Activated naive CD4-positive, alpha-beta T cell treated with anti-CD3 and anti-CD28 coated beads, Interleukin-2, amount 10 ng/mL, durations not matched to agents 7 days and 5 days (primary cell): Measurements from ENCODE around the gene IER5.
"Not testable (repeated sequence)": the region's sequence is repeated elsewhere in the genome, so short reads cannot be mapped to it uniquely, and the experiment has no call there.

ENCODE experiments used
- CTCF ChIA-PET: fragments of 350-600 bp; sonication (Branson Sonifier 250); formaldehyde crosslinking; loops from one replicate; lab custom pipeline; 2021; ENCODE audit warnings: antibody characterized with exemption; lab: Charles Lee
- DNase-seq: peaks from one replicate; pipeline ENCODE4 v3.0.0-alpha.2; 2020
- H3K27ac Mint-ChIP-seq: one replicate; pipeline ENCODE4 v1.8.0; 2021; ENCODE audit warnings: mild to moderate bottlenecking, moderate library complexity, mixed read lengths
- H3K27me3 Mint-ChIP-seq: one replicate; pipeline ENCODE4 v1.8.0; 2021; ENCODE audit warnings: mild to moderate bottlenecking, mixed read lengths
- H3K36me3 Mint-ChIP-seq: one replicate; pipeline ENCODE4 v1.8.0; 2021; ENCODE audit warnings: mixed read lengths
- H3K4me1 Mint-ChIP-seq: one replicate; pipeline ENCODE4 v1.8.0; 2021; ENCODE audit warnings: mixed read lengths
- H3K4me3 Mint-ChIP-seq: one replicate; pipeline ENCODE4 v1.8.0; 2021; ENCODE audit warnings: mild to moderate bottlenecking, moderate library complexity, mixed read lengths
- H3K9me3 Mint-ChIP-seq: one replicate; pipeline ENCODE4 v1.8.0; 2021; ENCODE audit warnings: mixed read lengths

The IER5 gene

GRCh38 chr1:181088079-181089016 lies at the start of gene IER5:
Gene IER5 (plus strand): TSS chr1:181088700. CDS start chr1:181088903, 203 bp downstream.
- H3K4me1 Mint-ChIP-seq, result peaks cover 52% of the 10 kb centered on the region
- H3K4me3 Mint-ChIP-seq, result peak within 1 kb of the TSS; percentile 100
- CTCF ChIA-PET, result interaction anchor here (0.8 to 3.0 kb wide), 4 partner anchors 46 to 55 kb away, joined by 3 to 37 read pairs (median 4); no protein-coding TSS in a partner anchor
- DNase-seq, result peak; percentile 97
- peak within 1 kb of the TSS; percentile 99 for H3K27ac Mint-ChIP-seq
- peaks cover 18% of the 10 kb centered on the region for H3K27me3 Mint-ChIP-seq
- no peaks in the 10 kb centered on the region for H3K9me3 Mint-ChIP-seq
- peaks cover 35% of the 10 kb centered on the region for H3K36me3 Mint-ChIP-seq

- H3K36me3 Mint-ChIP-seq, result peaks cover 52% of the 10 kb centered on the region
Observed at GRCh38 chr1:181040284-181040865, 48.1 kb upstream of the IER5 start.

GRCh38 chr1:181043025-181043888 lies 45.2 kb upstream of the IER5 start:
- Mint-ChIP-seq H3K9me3 (no peaks in the 10 kb centered on the region), H3K27me3 (no peaks in the 10 kb centered on the region), H3K36me3 (peaks cover 47% of the 10 kb centered on the region), H3K4me3 (no peak overlapping the region), H3K27ac (peak overlapping the region; percentile 76), H3K4me1 (peaks cover 45% of the 10 kb centered on the region)
- CTCF ChIA-PET, result interaction anchor here (0.9 to 12.8 kb wide), 7 partner anchors 19 to 123 kb away, joined by 3 to 169 read pairs (median 5); no protein-coding TSS in a partner anchor
- no peak for DNase-seq

More at GRCh38 chr1:181040284-181040865, 48.1 kb upstream of the IER5 start:
- Mint-ChIP-seq H3K4me3 (no peak overlapping the region), H3K27ac (no peak overlapping the region), H3K27me3 (no peaks in the 10 kb centered on the region), H3K4me1 (peaks cover 70% of the 10 kb centered on the region), H3K9me3 (no peaks in the 10 kb centered on the region)
- DNase-seq, result no peak
- CTCF ChIA-PET, result interaction anchor here (2.9 to 12.8 kb wide), 3 partner anchors 51 to 125 kb away, joined by 15 to 169 read pairs (median 17); no protein-coding TSS in a partner anchor

- Mint-ChIP-seq H3K4me3 (no peak overlapping the region), H3K4me1 (peaks cover 37% of the 10 kb centered on the region), H3K27me3 (no peaks in the 10 kb centered on the region), H3K9me3 (no peaks in the 10 kb centered on the region), H3K36me3 (peaks cover 42% of the 10 kb centered on the region), H3K27ac (peak overlapping the region; percentile 80)
- CTCF ChIA-PET, result interaction anchor here (0.9 to 12.8 kb wide), 5 partner anchors 40 to 121 kb away, joined by 3 to 169 read pairs (median 3); no protein-coding TSS in a partner anchor
- DNase-seq, result peak; percentile 52
Observed at GRCh38 chr1:181044449-181044966, 44.0 kb upstream of the IER5 start.

- H3K9me3 Mint-ChIP-seq, H3K27me3 Mint-ChIP-seq, H3K27ac Mint-ChIP-seq, H3K4me3 Mint-ChIP-seq, DNase-seq: not testable (repeated sequence)
- Mint-ChIP-seq H3K36me3 (peaks cover 42% of the 10 kb centered on the region), H3K4me1 (peaks cover 28% of the 10 kb centered on the region)
- CTCF ChIA-PET, result interaction anchor here (1.1 kb wide), 1 partner anchor 97 kb away, joined by 4 read pairs; no protein-coding TSS in a partner anchor
Observed at GRCh38 chr1:181045946-181046345, 42.6 kb upstream of the IER5 start.

GRCh38 chr1:181049378-181049777 lies 39.1 kb upstream of the IER5 start:
- H3K36me3 Mint-ChIP-seq, result peaks cover 47% of the 10 kb centered on the region
- no peaks in the 10 kb centered on the region for H3K9me3 Mint-ChIP-seq
- CTCF ChIA-PET, result interaction anchor here (0.6 kb wide), 1 partner anchor 18 kb away, joined by 3 read pairs; no protein-coding TSS in a partner anchor
- no peak overlapping the region for H3K4me3 Mint-ChIP-seq
- no peaks in the 10 kb centered on the region for H3K27me3 Mint-ChIP-seq
- no peak for DNase-seq
- H3K4me1 Mint-ChIP-seq, result peaks cover 10% of the 10 kb centered on the region
- no peak overlapping the region for H3K27ac Mint-ChIP-seq

- Mint-ChIP-seq H3K9me3 (no peaks in the 10 kb centered on the region), H3K27ac (no peak overlapping the region), H3K27me3 (no peaks in the 10 kb centered on the region), H3K4me1 (peaks cover 2% of the 10 kb centered on the region), H3K4me3 (no peak overlapping the region), H3K36me3 (peaks cover 50% of the 10 kb centered on the region)
- no peak for DNase-seq
- CTCF ChIA-PET, result interaction anchor here (0.6 to 1.9 kb wide), 2 partner anchors 91 to 128 kb away, joined by 3 to 5 read pairs; no protein-coding TSS in a partner anchor
Observed at GRCh38 chr1:181050922-181051321, 37.6 kb upstream of the IER5 start.

GRCh38 chr1:181056560-181056959 lies 31.9 kb upstream of the IER5 start:
- Mint-ChIP-seq H3K36me3 (peaks cover 64% of the 10 kb centered on the region), H3K9me3 (peaks cover 14% of the 10 kb centered on the region), H3K4me3 (no peak overlapping the region), H3K4me1 (peaks cover 6% of the 10 kb centered on the region), H3K27ac (no peak overlapping the region), H3K27me3 (no peaks in the 10 kb centered on the region)
- CTCF ChIA-PET, result no interaction called here
- DNase-seq, result no peak

- CTCF ChIA-PET, result no interaction called here
- DNase-seq, result no peak
- H3K4me3 Mint-ChIP-seq, result no peak overlapping the region
- no peaks in the 10 kb centered on the region for H3K27me3 Mint-ChIP-seq
- no peak overlapping the region for H3K27ac Mint-ChIP-seq
- H3K9me3 Mint-ChIP-seq, result peaks cover 14% of the 10 kb centered on the region
- H3K36me3 Mint-ChIP-seq, result peaks cover 63% of the 10 kb centered on the region
- H3K4me1 Mint-ChIP-seq, result peaks cover 10% of the 10 kb centered on the region
Observed at GRCh38 chr1:181057079-181057478, 31.4 kb upstream of the IER5 start.

- CTCF ChIA-PET, result interaction anchor here (2.1 kb wide), 1 partner anchor 83 kb away, joined by 5 read pairs; no protein-coding TSS in a partner anchor
- Mint-ChIP-seq H3K27me3 (no peaks in the 10 kb centered on the region), H3K36me3 (peaks cover 49% of the 10 kb centered on the region), H3K9me3 (peaks cover 14% of the 10 kb centered on the region), H3K4me3 (no peak overlapping the region), H3K4me1 (peaks cover 26% of the 10 kb centered on the region), H3K27ac (no peak overlapping the region)
- no peak for DNase-seq
Observed at GRCh38 chr1:181059435-181059834, 29.1 kb upstream of the IER5 start.

GRCh38 chr1:181060066-181060465 lies 28.4 kb upstream of the IER5 start:
- Mint-ChIP-seq H3K4me1 (peaks cover 26% of the 10 kb centered on the region), H3K9me3 (peaks cover 14% of the 10 kb centered on the region), H3K27ac (no peak overlapping the region), H3K36me3 (peaks cover 46% of the 10 kb centered on the region), H3K27me3 (no peaks in the 10 kb centered on the region), H3K4me3 (no peak overlapping the region)
- CTCF ChIA-PET, result no interaction called here
- DNase-seq, result no peak

- H3K4me3 Mint-ChIP-seq, DNase-seq, H3K27ac Mint-ChIP-seq, H3K27me3 Mint-ChIP-seq: not testable (repeated sequence)
- Mint-ChIP-seq H3K9me3 (peaks cover 14% of the 10 kb centered on the region), H3K4me1 (peaks cover 26% of the 10 kb centered on the region), H3K36me3 (peaks cover 39% of the 10 kb centered on the region)
- CTCF ChIA-PET, result interaction anchor here (1.1 kb wide), 1 partner anchor 23 kb away, joined by 3 read pairs; no protein-coding TSS in a partner anchor
Observed at GRCh38 chr1:181060947-181061346, 27.6 kb upstream of the IER5 start.

- Mint-ChIP-seq H3K4me1 (peaks cover 26% of the 10 kb centered on the region), H3K27ac (no peak overlapping the region)
Observed at GRCh38 chr1:181061487-181061886, 27.0 kb upstream of the IER5 start.

More at GRCh38 chr1:181061487-181061886, 27.0 kb upstream of the IER5 start:
- Mint-ChIP-seq H3K4me3 (no peak overlapping the region), H3K9me3 (peaks cover 14% of the 10 kb centered on the region), H3K27me3 (no peaks in the 10 kb centered on the region), H3K36me3 (peaks cover 37% of the 10 kb centered on the region)
- no peak for DNase-seq
- CTCF ChIA-PET, result interaction anchor here (1.1 to 2.8 kb wide), 2 partner anchors 23 to 80 kb away, joined by 3 to 11 read pairs; no protein-coding TSS in a partner anchor
